NOMO-1 treated with dmso at 0.1 percent for 144 hours (cell line): ENCODE data around the gene B3GNT2.
A peak's percentile ranks its signal among the peaks of the same experiment; 100 is the strongest.
"Not testable (repeated sequence)": the region's sequence is repeated elsewhere in the genome, so short reads cannot be mapped to it uniquely, and the experiment has no call there.

Source experiments
- DNase-seq: peaks from one replicate; lab custom pipeline; 2025; ENCODE audit not compliant: unreplicated experiment; lab: John Stamatoyannopoulos, UW

Gene B3GNT2

GRCh38 chr2:62231541-62231940, 35.6 kb downstream of the B3GNT2 start:
- DNase-seq, result no peak

GRCh38 chr2:62234755-62235655, 39.1 kb downstream of the B3GNT2 start:
- no peak for DNase-seq

- DNase-seq, result no peak
Observed at GRCh38 chr2:62236499-62236898, 40.6 kb downstream of the B3GNT2 start.

- DNase-seq, result no peak
Observed at GRCh38 chr2:62238236-62238635, 42.3 kb downstream of the B3GNT2 start.

- no peak for DNase-seq
Observed at GRCh38 chr2:62240546-62240945, 44.6 kb downstream of the B3GNT2 start.

- DNase-seq, result no peak
Observed at GRCh38 chr2:62243983-62244382, 48.1 kb downstream of the B3GNT2 start.

- DNase-seq, result no peak
Observed at GRCh38 chr2:62248226-62248625, 52.3 kb downstream of the B3GNT2 start.

- no peak for DNase-seq
Observed at GRCh38 chr2:62250239-62250638, 54.3 kb downstream of the B3GNT2 start.

- no peak for DNase-seq
Observed at GRCh38 chr2:62254424-62255266, 58.7 kb downstream of the B3GNT2 start.

- DNase-seq, result no peak
Observed at GRCh38 chr2:62257466-62257865, 61.6 kb downstream of the B3GNT2 start.

GRCh38 chr2:62263076-62263715, 67.3 kb downstream of the B3GNT2 start:
- DNase-seq, result no peak

- no peak for DNase-seq
Observed at GRCh38 chr2:62264186-62264585, 68.3 kb downstream of the B3GNT2 start.

GRCh38 chr2:62265106-62265505, 69.2 kb downstream of the B3GNT2 start:
- peak; percentile 86 for DNase-seq

- DNase-seq, result no peak
Observed at GRCh38 chr2:62266433-62267038, 70.6 kb downstream of the B3GNT2 start.

GRCh38 chr2:62267696-62268095, 71.8 kb downstream of the B3GNT2 start:
- DNase-seq, result no peak

- DNase-seq, result not testable (repeated sequence)
Observed at GRCh38 chr2:62268681-62269188, 72.8 kb downstream of the B3GNT2 start.

- no peak for DNase-seq
Observed at GRCh38 chr2:62270728-62271127, 74.8 kb downstream of the B3GNT2 start.
